Measurements from ENCODE around the gene DENND6A.
"Not testable (repeated sequence)": the region's sequence is repeated elsewhere in the genome, so short reads cannot be mapped to it uniquely, and the experiment has no call there.

The DENND6A gene

DNA sequence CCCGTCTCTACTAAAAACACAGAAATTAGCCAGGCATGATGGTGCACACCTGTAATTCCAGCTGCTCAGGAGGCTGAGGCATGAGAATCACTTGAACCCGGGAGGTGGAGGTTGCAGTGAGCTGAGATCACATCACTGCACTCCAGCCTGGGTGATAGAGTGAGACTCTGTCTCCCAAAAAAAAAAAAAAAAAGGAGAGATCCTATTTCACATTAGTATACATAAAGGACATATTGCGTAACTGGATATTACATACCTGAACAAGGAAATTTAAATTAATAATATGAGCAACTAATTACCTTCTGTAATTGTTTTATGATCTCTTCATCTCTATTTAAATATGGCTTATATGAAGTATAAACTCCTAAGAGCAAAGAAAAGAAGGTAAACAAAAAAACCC lies 58.6 kb downstream of the DENND6A start:
- DNase-seq (ENCODE audit: low spot score), result not testable (repeated sequence)

DNA sequence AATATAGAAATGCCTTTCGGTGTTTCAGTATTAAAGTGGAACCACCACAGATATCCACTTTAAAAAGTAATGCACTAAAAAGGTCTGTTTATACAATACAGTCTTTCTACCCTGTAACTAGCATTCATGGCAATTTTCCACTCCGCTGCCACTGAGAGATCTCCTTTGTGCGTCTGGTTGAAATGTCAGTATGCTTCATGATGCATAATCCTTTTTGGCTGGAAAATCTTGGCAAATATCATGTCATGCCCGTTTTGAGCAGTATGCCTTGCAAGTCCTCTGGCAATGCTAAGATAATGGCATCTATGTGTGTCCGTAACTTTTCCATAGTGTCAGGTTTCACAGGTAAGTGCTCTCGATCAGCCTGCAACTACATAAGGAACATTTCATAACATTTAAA lies 64.9 kb downstream of the DENND6A start:
- DNase-seq (ENCODE audit: low spot score), result no peak

DNA sequence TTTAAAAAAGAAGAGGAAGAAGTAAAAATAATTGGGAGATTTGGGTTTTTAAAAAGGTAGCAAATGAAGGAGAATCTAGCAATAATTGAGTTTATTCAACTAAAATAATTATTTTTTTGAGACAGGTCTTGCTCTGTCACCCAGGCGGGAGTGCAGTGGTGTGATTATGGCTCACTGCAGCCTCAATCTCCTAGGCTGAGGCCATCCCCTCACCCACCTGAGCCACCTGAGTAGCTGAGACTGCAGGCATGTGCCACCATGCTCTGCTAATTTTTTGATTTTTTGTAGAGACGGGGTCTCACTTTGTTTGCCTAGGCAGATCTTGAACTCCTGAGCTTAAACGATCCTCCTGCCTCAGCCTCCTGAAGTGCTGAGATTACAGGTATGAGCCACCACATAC lies 68.1 kb downstream of the DENND6A start:
- DNase-seq (ENCODE audit: low spot score), result no peak

DNA sequence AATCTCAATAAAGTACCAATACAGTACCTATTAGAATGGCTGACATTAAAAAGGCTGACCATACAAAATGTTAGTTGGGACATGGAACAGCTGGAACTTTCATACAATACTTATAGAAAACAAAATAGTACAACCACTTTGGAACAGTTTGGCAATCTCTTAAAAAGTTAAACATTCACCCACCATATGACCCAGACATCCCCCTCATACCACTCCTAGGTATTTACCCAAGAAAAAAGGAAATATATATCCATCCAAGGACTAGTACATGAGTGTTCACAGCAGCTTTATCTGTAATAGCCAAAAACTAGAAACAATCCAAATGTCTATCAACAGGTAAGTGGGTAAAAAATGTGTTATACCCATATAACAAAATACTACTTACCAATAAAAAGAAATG lies 70.5 kb downstream of the DENND6A start:
- no peak for DNase-seq (ENCODE audit: low spot score)

DNA sequence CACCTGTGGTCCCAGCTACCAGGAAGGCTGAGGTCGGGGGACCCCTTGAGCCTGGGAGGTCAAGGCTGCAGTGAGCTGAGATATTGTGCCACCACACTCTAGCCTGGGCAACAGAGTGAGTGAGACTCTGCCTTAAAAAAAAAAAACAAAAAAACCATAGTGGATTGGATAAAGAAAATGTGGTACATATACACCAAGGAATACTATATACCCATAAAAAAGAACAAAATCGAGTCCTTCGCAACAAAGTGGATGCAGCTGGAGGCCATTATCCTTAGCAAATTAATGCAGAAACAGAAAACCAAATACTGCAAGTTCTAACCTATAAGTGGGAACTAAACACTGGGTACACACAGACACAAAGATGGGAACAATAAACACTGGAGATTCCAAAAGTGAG lies 75.1 kb downstream of the DENND6A start:
- DNase-seq (ENCODE audit: low spot score), result no peak

DNA sequence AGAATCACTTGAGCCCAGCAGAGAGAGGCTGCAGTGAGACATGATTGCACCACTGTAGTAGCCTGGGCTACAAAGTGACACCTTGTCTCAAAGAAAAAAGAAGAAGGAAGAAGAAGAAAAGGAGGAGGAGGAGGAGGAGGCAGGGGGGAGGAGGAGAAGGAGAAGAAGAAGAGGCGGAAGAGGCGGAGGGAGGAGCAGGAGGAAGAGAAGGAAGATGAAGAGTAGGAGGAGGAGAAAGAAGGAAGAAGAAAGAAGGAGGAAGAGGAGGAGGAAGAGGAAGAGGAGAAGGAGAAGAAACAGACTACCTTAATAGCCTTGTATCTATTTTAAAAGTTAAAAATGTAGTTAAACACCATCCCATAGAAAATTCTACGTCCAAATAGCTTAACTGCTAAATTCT lies 76.6 kb downstream of the DENND6A start:
- no peak for DNase-seq (ENCODE audit: low spot score)

DNA sequence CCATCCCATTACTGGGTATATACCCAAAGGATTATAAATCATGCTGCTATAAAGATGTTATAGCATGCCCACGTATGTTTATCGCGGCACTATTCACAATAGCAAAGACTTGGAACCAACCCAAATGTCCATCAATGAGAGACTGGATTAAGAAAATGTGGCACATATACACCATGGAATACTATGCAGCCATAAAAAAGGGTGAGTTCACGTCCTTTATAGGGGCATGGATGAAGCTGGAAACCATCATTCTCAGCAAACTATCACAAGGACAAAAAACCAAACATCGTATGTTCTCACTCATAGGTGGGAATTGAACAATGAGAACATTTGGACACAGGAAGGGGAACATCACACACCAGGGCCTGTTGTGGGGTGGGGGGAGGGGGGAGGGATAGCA lies 81.0 kb downstream of the DENND6A start:
- not testable (repeated sequence) for DNase-seq (ENCODE audit: low spot score)

DNA sequence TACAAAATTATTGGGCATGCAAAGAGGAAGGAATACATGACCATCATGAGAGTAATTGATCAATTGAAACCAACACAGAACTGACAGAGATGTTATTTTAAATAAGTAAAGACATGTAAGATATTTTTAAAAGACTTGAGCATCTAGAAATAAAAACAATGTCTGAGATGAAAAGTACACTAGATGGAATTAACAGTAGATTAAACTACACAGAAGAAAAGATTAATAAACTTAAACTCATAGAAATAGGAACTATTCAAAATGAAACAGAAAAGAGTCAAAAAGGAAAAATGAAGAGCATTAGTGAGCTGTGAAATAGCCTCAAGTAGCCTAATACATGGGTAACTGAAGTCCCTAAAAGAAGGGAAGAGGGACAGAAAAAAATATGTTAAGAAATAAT lies 87.2 kb downstream of the DENND6A start:
- no peak for DNase-seq (ENCODE audit: low spot score)

DNA sequence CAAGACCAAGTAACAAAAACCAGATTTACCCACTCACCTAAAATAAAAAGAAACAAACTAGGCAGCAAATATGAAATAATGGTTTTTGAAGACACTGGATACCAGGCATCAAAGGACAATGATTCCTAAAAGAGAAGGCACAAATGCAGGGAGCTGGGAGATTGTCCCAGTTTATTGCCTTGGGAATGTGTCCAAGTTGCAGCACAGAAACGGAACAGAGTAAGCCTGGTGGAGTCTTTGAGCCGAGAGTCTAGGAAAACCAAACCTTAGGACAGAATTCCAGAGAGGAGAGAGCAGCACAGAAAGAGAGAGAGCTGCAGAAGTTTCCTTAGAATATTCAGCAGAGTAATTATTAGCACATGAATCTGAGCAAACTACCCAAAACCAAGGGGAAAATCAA lies 87.9 kb downstream of the DENND6A start:
- DNase-seq (ENCODE audit: low spot score), result no peak

DNA sequence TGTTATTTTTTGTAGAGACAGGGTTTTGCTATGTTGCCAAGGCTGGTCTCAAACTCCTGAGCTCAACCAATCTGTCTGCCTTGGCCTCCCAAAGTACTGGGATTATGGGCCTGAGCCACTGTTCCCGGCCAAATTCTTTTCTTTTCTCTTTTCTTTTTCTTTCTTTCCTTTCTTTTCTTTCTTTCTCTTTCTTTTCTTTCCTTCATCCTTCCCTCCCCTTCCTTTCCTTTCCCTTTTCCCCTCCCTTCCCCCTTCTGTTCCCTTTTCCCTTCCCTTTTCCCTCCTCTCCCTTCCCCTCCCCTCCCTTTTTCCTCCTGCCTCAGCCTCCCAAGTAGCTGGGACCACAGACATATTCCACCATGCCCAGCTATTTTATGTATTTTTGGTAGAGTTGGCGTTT lies 92.7 kb downstream of the DENND6A start:
- no peak for DNase-seq (ENCODE audit: low spot score)

DNA sequence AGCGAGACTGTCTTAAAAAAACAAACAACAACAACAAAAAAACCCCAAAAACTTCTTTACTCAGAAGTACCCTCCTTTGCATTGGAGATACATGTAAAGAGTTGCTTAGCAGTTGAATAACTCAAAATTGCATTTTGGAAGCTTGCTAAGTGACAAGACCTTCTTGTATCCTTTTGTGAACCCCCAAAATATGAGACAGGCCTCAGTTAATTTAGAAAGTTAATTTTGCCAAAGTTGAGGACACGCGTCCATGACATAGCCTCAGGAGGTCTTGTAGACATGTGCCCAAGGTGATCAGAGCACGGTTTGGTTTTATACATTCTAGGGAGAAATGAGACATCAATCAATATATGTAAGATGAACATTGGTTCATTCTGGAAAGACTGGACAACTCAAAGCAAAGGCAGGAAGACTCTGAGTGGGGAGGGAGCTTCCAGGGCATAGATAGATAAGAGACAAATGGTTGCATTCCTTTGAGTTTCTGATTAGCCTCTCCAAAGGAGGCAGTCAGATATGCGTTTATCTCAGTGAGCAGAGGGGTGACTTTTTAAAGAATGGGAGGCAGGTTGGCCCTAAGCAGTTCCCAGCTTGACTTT lies 94.0 kb downstream of the DENND6A start:
- peak; percentile 12 for DNase-seq (ENCODE audit: low spot score)

DNA sequence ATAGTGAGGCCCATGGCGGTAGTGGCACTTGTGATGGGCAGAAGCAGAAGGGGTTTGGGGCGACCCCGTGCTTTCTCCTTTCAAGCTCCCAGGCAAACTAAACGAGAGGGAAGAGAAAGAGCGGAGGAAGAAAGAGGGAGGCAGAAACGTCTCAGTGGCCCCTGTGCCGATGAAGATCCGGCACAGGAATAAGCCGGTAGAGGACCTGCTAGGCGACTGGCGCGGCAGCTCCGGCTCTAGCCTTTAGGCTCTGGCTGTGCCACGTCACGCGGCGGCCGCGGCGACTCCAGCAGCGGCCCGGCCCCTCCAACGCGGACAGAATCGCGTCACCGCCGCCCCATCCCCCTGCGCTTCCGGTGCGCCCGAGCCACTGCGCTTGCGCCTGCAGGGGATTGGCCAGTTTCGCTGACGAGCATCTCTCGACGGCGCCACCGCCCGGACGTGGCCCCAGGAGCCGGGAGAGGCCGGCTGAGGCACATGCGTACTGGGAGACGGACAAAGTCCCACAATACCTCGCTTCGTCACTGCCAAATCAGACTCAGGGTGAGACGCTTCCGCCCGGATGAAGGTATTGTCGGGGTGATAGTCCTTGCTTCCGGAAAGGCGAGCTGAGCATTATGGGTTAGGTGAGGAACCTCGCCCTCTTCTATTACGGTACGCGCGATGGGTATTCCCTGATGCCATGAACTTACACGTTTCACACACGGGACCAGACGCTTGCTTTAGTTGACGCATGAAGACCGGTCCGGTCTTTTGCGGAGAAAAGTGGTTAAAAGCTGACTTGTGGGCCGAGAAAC lies 95.6 kb downstream of the DENND6A start, which contains the start of gene ARF4:
Gene ARF4, minus strand, starts transcription at position 218 of the 797 bp plus-strand sequence. Its CDS starts 204 bp downstream, at position 14.
- peak; percentile 97 for DNase-seq (ENCODE audit: low spot score)

DNA sequence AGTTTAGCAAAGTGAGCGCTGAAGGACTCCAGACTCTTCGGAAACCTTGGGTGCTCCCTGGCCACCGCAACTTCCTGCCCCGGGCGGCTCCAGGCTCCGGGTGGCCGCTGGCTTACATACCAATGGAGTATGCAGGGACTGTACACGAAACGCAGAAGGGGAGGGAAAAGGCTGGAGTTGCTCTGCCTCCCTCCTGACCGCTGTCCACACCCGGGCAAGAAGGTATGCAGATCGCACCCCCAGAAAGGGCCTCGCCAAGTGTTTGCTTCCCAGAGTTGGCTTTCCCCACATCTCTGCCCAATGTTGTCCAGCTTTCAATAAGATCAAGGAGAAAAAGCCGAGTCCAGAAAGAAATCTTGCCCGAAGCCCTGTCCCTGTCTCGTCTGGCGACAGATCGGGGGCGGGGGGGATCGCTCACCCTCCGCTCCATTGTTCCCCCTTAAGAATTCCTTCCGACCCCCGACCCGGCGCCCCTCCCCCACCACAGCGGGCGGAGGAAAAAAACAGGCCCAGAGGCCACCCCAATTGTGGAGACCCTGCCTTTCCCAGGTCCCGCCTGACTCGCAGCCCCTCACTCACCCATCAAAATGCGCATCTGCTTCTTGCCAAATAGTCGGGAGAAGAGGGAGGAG lies 96.3 kb downstream of the DENND6A start:
- peak; percentile 46 for DNase-seq (ENCODE audit: low spot score)

DNA sequence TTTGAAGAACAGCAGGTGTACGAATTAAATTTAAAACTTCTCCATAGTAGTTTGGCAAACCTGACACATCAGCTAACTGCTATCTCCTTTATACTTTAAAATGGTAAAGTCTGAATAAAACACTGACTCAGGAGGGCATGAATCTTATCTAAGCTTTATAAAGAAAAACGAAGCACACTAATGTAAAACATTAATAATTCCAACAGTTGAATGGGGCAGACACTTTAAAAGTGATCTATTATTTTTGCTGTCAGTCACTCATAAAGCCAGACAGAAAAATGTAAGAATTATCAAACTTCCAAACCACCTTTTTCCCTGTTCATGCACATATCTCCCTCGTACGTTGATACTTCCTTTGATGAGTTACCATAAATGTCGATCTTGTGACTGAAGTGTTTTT lies 98.3 kb downstream of the DENND6A start:
- no peak for DNase-seq (ENCODE audit: low spot score)

DNA sequence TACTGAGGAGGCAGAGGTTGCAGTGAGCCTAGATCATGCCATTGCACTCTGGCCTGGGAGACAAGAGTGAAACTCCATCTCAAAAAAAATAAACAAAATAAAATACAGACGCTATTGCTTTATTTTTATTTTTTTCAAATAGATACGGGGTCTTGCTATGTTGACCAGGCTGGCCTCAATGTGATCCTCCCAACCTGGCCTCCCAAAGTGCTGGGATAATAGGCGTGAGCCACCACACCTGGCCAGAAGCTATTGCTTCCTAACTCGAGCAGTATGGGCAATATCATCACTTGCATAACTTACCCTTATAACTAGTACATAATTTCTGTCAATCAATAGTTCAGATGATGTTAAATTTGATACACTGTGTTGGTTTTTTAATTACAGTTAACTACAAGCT lies 98.7 kb downstream of the DENND6A start:
- DNase-seq (ENCODE audit: low spot score), result no peak

DNA sequence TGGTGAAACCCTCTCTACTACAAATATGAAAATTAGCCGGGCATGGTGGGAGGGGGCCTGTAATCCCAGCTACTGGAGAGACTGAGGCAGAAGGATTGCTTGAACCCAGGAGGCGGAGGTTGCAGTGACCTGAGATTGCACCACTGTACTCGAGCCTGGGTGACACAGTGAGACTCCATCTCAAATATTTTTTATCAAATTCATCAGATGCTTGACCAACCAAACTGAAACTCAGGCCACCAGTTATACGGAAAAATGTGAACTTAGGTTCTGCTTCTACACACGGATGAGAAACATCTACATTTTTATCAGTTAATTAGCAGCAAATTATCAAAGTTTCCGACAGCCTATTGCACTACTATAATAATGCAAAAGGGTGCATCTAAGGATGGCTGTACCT lies 100.6 kb downstream of the DENND6A start:
- no peak for DNase-seq (ENCODE audit: low spot score)

DNA sequence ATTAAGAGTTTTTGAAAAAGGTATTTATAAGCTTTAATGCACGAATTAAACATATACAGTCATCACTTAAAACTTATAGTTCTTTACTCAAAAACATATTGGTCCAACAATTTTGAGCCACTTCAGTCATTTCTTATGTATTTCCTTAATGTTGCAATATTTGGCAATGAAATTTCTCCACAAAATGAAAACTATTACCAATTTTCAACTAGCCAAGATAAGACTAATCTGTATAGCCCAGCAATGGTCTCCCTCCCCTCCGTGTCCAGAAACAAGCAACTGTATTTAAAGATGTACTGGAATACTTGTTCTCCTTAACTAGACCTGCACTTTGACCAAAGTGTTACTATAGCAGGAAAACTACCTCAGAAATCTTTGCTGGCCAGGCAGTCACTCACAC lies 105.0 kb downstream of the DENND6A start:
- DNase-seq (ENCODE audit: low spot score), result no peak

DNA sequence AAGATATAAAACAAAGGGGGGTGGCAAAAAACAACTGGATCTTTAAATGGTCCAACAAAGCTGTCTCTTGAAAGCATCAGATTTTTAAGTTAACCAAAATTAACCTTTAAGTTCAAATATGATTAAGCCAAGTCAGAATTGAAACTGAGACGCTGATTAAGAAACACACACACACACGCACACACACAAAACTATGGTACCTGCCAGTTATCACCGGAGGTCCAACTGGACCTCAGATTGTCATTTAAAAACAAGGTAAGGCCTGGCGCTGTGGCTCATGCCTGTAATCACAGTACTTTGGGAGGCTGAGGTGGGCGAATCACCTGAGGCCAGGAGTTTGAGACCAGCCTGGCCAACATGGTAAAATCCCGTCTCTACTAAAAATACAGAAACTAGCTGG lies 106.1 kb downstream of the DENND6A start:
- no peak for DNase-seq (ENCODE audit: low spot score)

DNA sequence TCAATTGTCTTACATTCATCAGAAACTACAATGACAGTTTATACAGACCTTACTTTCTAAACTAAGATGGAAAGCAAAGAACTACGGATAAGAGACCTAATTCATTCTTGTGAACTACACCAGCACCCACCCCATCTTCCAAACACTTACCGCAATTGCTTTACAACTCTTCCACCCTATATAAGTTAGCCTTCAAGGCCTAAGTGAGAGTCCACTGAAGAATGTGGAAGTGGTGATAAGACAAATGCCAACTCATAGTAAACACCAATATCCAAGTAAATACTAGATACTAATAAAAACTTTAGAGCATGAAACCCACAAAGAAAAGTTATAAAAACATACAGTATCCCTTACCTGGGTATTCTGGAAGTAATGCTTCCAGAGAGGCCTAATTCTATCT lies 109.3 kb downstream of the DENND6A start:
- DNase-seq (ENCODE audit: low spot score), result no peak

DNA sequence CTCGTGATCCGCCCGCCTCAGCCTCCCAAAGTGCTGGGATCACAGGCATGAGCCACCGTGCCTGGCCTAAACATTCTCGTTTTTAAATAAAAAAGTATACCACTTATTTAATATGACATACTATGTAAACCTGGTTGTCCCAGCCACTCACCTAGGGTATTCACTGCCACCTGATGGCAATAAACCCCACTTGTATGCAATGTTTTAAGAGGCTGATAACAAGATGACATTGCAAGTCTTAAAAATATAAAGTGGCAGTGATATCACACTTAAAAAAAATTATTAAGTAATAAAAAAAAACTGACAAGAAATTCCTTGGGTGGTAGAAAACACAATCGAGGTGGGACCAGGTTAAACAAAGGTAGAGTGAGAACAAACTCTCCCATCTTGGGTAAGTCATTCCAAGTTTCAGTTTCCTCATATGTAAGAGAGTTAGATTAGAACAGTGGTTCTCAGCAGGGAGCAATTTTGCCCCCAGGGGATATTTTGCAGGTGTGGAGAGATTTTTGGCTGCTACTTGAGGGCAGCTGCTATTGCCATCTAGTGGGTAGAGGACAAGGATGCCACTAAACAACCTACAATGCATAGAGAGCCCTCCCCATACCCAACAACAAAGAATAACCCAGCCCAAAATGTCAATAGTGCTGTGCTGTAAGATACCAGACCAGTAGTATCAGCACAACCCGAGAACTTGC lies 110.3 kb downstream of the DENND6A start:
- DNase-seq (ENCODE audit: low spot score), result peak; percentile 62

DNA sequence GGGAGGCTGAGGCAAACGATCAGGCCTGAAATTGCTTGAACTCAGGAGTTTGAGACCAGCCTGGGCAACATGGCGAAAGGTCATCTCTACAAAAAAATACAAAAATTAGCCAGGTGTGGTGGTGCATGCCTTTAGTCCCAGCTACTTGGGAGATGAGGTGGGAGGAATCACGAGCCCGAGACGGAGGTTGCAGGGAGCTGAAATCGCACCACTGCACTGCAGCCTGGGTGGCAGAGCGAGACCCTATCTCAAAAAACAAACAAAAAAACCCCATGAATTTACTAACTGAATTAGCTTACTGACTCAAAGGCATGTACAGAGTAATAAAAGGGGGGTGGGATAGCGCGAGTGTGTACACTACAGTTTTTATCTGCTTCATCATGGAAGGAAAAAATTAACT lies 115.1 kb downstream of the DENND6A start:
- DNase-seq (ENCODE audit: low spot score), result no peak

DNA sequence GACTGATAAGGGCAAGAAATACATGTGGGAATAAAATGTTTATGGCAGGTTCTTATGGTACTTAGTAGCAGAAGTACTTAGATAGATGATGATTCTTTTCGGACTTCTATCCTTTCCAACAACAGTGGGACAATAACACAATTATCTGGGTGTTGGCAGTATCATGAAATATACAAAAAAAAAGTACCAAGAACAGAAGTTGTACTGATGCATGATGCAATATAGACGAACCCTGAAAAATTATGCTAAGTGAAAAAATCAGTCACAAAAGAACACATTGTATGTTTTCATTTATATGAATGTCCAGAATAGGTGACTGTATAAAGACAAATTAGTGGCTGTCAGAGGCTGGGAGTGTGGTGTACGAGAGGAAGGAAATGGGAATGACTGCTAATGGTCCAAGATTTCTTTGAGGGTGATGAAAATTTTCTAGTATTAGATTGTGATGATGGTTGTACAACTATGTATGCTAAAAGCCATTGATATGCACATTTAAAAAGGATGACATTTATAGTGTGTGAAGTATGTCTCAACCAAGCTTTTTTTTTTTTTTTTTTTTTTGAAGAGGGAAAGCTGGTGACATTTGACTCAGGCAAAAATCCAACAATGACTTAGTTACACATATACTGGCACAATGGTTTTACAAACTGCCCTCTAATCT lies 116.8 kb downstream of the DENND6A start:
- no peak for DNase-seq (ENCODE audit: low spot score)

All from NAMALWA (cell line).